Esophagus squamous epithelium (tissue), 4 donors: ENCODE results near the gene UVSSA.
A peak's percentile ranks its signal among the peaks of the same experiment; 100 is the strongest.

Experiments
- CTCF ChIP-seq, 6 experiments: fragments of 450-650 bp in 4 of 6; fragments of 200-600 bp in 2 of 6; sonication (generic) in 2 of 6; IDR thresholded peaks; one replicate each; pipeline ENCODE4 v1.5.1; 2016 to 2019; ENCODE audit warnings: antibody characterized with exemption in 6 of 6, mild to moderate bottlenecking in 4 of 6, moderate library complexity in 4 of 6
- POLR2A ChIP-seq, 4 donors: fragments of 450-650 bp; IDR thresholded peaks; one replicate each; pipeline ENCODE4 v1.6.1; 2017; ENCODE audit warnings: antibody characterized with exemption in 4 of 4, mild to moderate bottlenecking in 4 of 4, moderate library complexity in 3 of 4

GRCh38 chr4:1329408-1330371, 17.3 kb upstream of the UVSSA start:
- TF ChIP-seq CTCF (IDR thresholded peaks at IDR 0.05) (no peak), POLR2A (IDR thresholded peaks at IDR 0.05) (peak in 1 of 4 donors; percentile 14)
